Endometrial microvascular endothelial cells (primary cell): Measurements from ENCODE around the gene CCNY. TPM values are rescaled to one million over a fixed set of nuclear protein-coding genes. Genes with fewer than 3 reads are reported as not detected.

ENCODE experiments used
- in situ Hi-C: cut with HindIII; loops from 2 replicates; pipeline ENCODE4 v1.10.0; 2017; ENCODE audit warnings: low sequenced_read_pairs, low pct_unique_long_range_greater_than_20kb; ENCODE audit errors: inconsistent ontology term
- total RNA-seq: library from RNA; depleted of rRNA; stranded (reverse); fragments of >200 nt; gene quantifications from one replicate; pipeline ENCODE4 v1.2.3, GENCODE V29; 2015; ENCODE audit errors: inconsistent ontology term

The CCNY gene
- total RNA-seq, 1 donor from 2014 or later: 54.7 TPM

- in situ Hi-C loops: no loop called here
Observed at GRCh38 chr10:35438718-35439571, 102.6 kb downstream of the CCNY start.

DNA sequence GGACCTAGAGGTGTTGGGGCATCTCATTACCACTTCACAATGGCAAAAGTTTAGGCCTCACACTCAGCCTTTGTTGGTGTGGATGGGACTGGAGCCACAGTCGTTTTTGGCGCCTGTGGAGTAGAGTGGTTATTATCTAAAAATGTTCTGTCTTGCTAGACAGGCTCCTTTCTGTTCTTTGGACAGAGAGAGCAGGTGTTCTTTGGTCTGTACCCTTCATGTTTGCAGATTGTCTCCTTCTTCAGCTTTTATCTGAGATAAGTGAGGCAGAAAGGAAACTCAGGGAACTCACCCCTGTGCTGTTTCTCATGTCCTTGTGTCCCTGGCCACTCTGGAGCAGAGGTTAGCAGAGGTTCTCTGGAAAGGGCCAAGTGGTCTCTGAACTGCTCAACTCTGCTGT, 103.7 kb downstream of the CCNY start:
- in situ Hi-C loops: no loop called here

- in situ Hi-C loops: no loop called here
Observed at GRCh38 chr10:35442028-35442427, 105.7 kb downstream of the CCNY start.

GRCh38 chr10:35442592-35442991, 106.3 kb downstream of the CCNY start:
- in situ Hi-C loops: no loop called here

- in situ Hi-C loops: no loop called here
Observed at GRCh38 chr10:35443858-35444257, 107.5 kb downstream of the CCNY start.

GRCh38 chr10:35445150-35445884, 109.0 kb downstream of the CCNY start:
- in situ Hi-C loops: no loop called here

GRCh38 chr10:35446439-35446838, 110.1 kb downstream of the CCNY start:
- in situ Hi-C loops: no loop called here

- in situ Hi-C loops: no loop called here
Observed at GRCh38 chr10:35447693-35448407, 111.5 kb downstream of the CCNY start.

GRCh38 chr10:35448687-35449662, 112.7 kb downstream of the CCNY start:
- in situ Hi-C loops: no loop called here

DNA sequence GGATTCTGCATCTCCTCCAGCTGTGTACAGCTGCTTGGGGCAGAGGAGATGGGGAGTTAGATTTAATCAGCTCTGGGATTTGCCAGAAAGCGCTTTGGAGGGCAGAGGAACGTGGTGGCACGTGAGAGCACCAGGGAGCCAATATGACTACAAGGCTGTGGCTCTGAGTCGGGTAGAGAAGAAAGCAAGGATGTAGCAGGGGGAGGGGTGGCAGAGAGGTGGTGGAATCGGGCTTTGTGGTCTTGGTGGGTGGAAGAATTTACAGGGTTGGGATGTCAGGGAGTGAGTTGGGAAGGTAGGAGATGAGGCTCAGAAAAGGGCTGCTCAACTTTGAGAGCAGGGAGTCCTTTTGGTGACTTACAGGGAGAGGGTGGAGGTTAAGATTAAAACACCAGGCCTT, 113.6 kb downstream of the CCNY start:
- in situ Hi-C loops: no loop called here

GRCh38 chr10:35451151-35452016, 115.1 kb downstream of the CCNY start:
- in situ Hi-C loops: no loop called here

DNA sequence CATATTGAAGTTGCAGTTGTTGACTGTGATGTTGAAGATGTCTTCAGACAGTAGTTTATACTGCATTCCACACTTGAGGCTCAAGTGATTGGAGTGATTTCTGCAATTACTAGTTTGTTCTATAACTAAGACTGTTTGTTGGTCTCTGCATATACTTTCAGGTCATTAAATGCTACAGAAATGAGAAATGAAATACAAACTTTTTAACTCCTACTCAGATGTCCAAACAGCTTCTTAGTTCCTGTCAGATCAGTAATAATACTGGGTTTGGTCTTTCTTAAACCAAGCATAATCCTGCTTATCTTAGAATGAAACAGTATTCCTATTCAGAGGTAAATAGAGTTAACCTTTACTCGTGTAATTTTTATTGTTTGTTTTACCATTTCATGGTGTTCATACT, 115.9 kb downstream of the CCNY start:
- in situ Hi-C loops: no loop called here

DNA sequence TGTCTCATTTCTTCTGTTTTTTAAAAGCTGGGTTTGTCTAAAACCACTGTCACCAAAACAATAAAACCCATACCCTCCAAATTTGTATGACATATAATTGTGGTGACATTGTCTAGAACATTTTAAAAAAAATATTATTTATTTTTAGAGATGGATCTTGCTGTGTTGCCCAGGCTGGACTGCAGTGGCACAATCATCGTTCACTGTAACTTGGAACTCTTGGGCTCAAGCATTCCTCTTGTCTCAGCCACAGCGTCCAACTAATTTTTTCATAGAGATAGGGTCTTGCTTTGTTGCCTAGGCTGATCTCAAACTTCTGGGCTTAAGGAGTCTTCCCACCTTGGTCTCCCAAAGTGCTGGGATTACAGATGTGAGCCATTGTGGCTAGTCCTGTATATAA, 116.5 kb downstream of the CCNY start:
- in situ Hi-C loops: no loop called here

DNA sequence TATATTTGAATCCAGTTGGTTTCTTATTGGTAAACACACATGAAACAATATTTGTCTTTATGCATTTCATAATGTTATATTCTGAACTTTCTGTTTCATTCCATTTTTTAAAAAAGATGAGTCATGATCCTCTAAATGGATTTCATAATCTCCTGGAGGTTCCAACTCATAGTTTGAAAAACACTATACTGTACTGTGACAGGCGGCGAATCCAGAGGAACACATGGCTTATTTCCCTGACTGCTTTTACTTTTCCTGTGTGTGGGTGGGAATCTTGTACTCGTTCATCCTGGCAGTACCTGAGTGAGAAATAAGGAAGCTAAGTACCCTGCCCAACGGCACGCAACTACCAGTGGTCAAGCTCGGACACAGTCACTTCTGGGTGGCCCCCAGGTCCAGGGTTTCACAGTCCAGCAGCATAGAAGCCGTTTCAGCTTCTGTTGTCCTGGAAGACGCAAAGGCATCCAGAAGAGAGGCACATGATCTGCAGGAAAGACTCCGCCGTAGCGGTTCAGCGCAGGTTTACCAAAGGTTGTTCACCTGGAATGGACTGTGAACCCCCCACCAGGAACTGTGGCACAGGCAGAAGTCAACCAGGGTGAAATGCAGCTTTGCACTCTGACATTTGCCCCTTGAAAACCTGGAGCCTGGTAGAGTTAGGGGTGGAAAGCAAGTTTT, 117.7 kb downstream of the CCNY start:
- in situ Hi-C loops: no loop called here

DNA sequence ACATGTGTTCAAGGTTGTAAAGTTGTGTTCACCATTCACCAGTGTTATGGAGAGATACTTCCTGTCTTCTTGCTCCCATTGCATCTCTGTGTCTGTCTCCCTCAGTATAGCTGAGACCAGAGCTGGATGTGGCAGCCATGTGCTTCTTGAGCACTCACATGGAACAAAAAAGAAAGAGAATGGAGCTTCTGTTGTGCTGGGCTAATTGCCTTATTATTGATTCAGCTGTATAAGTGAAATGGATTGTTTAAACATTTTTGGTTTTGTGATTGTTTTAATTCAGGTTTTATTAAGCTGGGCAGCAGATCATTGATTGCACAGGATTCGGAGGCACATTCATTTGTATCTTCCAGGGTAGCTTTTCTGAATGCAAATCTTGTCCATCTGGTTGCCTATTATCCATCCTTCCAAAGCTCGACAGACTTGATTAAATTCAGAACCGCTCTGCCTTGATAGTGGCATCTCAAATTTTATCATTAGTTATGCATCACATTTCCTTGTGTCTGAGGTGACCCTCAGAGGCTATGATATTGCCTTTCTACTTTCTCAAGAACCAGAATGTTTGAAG, 119.9 kb downstream of the CCNY start:
- in situ Hi-C loops: no loop called here

DNA sequence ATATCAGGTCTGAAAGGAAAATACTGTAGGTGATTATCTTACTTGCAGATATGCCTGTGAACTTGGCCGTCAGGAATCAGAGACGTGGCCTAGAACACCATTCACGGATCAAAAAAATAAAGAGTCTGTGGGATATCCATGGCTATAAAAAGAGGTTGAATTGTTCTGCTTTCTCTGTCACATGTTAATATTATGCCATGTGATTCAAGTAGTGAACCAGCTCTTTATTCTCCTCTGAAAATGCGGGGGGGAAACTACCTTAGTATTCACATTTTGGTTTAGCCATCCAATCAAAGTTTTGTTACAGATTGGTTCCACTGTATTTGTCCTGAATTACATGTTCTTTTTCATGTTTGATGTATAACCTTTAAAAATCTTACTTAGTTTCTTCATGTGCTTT, 120.5 kb downstream of the CCNY start:
- in situ Hi-C loops: no loop called here
